SU-DHL-6 (cell line): ENCODE results near the gene PLIN5.

Experiments
- EZH2phosphoT487 ChIP-seq: fragments of 200-600 bp; sonication (generic), shearing (Covaris generic); conservative IDR thresholded peaks from 2 replicates; pipeline ENCODE4 v1.6.1; 2018; ENCODE audit warnings: mild to moderate bottlenecking, antibody characterized with exemption, low read length, moderate library complexity, mixed read lengths
- TF ChIP-seq, protein P1 (sequence below): fragments of 200-600 bp; sonication (generic); IDR thresholded peaks from one replicate; pipeline ENCODE4 v1.5.1; 2017; ENCODE audit warnings: antibody characterized with exemption, mild to moderate bottlenecking, low read length, moderate library complexity; ENCODE audit not compliant: insufficient read depth, poor library complexity, severe bottlenecking

GRCh38 chr19:4493929-4494690 lies 40.9 kb downstream of the PLIN5 start:
- TF ChIP-seq, protein P1, sequence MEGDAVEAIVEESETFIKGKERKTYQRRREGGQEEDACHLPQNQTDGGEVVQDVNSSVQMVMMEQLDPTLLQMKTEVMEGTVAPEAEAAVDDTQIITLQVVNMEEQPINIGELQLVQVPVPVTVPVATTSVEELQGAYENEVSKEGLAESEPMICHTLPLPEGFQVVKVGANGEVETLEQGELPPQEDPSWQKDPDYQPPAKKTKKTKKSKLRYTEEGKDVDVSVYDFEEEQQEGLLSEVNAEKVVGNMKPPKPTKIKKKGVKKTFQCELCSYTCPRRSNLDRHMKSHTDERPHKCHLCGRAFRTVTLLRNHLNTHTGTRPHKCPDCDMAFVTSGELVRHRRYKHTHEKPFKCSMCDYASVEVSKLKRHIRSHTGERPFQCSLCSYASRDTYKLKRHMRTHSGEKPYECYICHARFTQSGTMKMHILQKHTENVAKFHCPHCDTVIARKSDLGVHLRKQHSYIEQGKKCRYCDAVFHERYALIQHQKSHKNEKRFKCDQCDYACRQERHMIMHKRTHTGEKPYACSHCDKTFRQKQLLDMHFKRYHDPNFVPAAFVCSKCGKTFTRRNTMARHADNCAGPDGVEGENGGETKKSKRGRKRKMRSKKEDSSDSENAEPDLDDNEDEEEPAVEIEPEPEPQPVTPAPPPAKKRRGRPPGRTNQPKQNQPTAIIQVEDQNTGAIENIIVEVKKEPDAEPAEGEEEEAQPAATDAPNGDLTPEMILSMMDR, result no peak
- no peak for TF ChIP-seq EZH2phosphoT487
